HepG2 (cell line): ENCODE measurements around the gene IRAK2. TPM values are rescaled to one million over a fixed set of nuclear protein-coding genes. Genes with fewer than 3 reads are reported as not detected.

Source experiments
- CC2D1A ChIP-seq: sonication (generic); formaldehyde crosslinking; IDR thresholded peaks from 2 replicates; pipeline ENCODE4 v1.8.1; 2023; ENCODE audit warnings: mild to moderate bottlenecking, missing genetic modification reagents
- CREBL2 ChIP-seq: sonication (generic); formaldehyde crosslinking; IDR thresholded peaks from 2 replicates; pipeline ENCODE4 v1.8.1; 2023; ENCODE audit warnings: missing genetic modification reagents, mild to moderate bottlenecking, borderline replicate concordance
- ELF4 ChIP-seq: sonication (generic); formaldehyde crosslinking; IDR thresholded peaks from 2 replicates; pipeline ENCODE4 v1.5.0; 2020; ENCODE audit warnings: missing genetic modification reagents, mild to moderate bottlenecking, moderate library complexity, borderline replicate concordance
- FLYWCH1 ChIP-seq: sonication (generic); formaldehyde crosslinking; IDR thresholded peaks from 2 replicates; pipeline ENCODE4 v1.8.1; 2023; ENCODE audit warnings: mild to moderate bottlenecking, missing genetic modification reagents
- HNF1B ChIP-seq: sonication (generic); formaldehyde crosslinking; IDR thresholded peaks from 2 replicates; pipeline ENCODE4 v1.5.1; 2020; ENCODE audit warnings: mild to moderate bottlenecking, moderate library complexity, missing genetic modification reagents
- HOXD1 ChIP-seq: sonication (generic); formaldehyde crosslinking; IDR thresholded peaks from 2 replicates; pipeline ENCODE4 v1.5.0; 2020; ENCODE audit warnings: missing genetic modification reagents
- JARID2 ChIP-seq: sonication (generic); formaldehyde crosslinking; IDR thresholded peaks from 2 replicates; pipeline ENCODE4 v1.8.1; 2023; ENCODE audit warnings: missing genetic modification reagents, inconsistent platforms; ENCODE audit not compliant: insufficient replicate concordance
- MED8 ChIP-seq: sonication (generic); formaldehyde crosslinking; IDR thresholded peaks from 2 replicates; pipeline ENCODE4 v1.8.1; 2023; ENCODE audit warnings: mild to moderate bottlenecking, missing genetic modification reagents; ENCODE audit not compliant: insufficient replicate concordance
- POLR2A ChIP-seq, 2 experiments: IDR thresholded peaks; 2 replicates each; pipeline ENCODE4 v1.6.1; 2011; ENCODE audit warnings: low read depth in 2 of 2, low read length in 2 of 2, mild to moderate bottlenecking in 1 of 2, moderate library complexity in 1 of 2; ENCODE audit not compliant: insufficient read depth in 1 of 2
- SIN3A ChIP-seq: IDR thresholded peaks from 2 replicates; pipeline ENCODE4 v1.6.1; 2011; ENCODE audit warnings: low read depth, mild to moderate bottlenecking, control low read depth, low read length, borderline replicate concordance
- SP5 ChIP-seq: IDR thresholded peaks from 2 replicates; pipeline ENCODE4 v1.6.1; 2016; ENCODE audit warnings: low read depth, borderline replicate concordance
- ZFP37 ChIP-seq: sonication (generic); formaldehyde crosslinking; IDR thresholded peaks from 2 replicates; pipeline ENCODE4 v1.4.0; 2020; ENCODE audit warnings: missing genetic modification reagents, borderline replicate concordance
- ZFX ChIP-seq: sonication (generic); formaldehyde crosslinking; IDR thresholded peaks from 2 replicates; pipeline ENCODE4 v1.4.0; 2020; ENCODE audit warnings: mild to moderate bottlenecking, low read depth, missing genetic modification reagents, moderate library complexity
- ZKSCAN8 ChIP-seq: IDR thresholded peaks from 2 replicates; pipeline ENCODE4 v1.6.1; 2016; ENCODE audit warnings: borderline replicate concordance, missing genetic modification reagents, missing compliant biosample characterization
- ZMYM2 ChIP-seq: sonication (generic); formaldehyde crosslinking; IDR thresholded peaks from 2 replicates; pipeline ENCODE4 v1.8.0; 2022; ENCODE audit warnings: mild to moderate bottlenecking, missing genetic modification reagents
- ZNF136 ChIP-seq: sonication (generic); formaldehyde crosslinking; IDR thresholded peaks from 2 replicates; pipeline ENCODE4 v1.8.1; 2022; ENCODE audit warnings: low read depth, mild to moderate bottlenecking, moderate library complexity, missing genetic modification reagents
- ZNF225 ChIP-seq: sonication (generic); formaldehyde crosslinking; IDR thresholded peaks from 2 replicates; pipeline ENCODE4 v1.4.0; 2020; ENCODE audit warnings: mild to moderate bottlenecking, missing genetic modification reagents
- ZNF256 ChIP-seq: sonication (generic); formaldehyde crosslinking; conservative IDR thresholded peaks from 2 replicates; pipeline ENCODE4 v1.4.0; 2020; ENCODE audit warnings: missing genetic modification reagents
- ZNF337 ChIP-seq: sonication (generic); formaldehyde crosslinking; IDR thresholded peaks from 2 replicates; pipeline ENCODE4 v1.5.1; 2020; ENCODE audit warnings: missing genetic modification reagents, low read depth, mild to moderate bottlenecking, borderline replicate concordance
- ZNF704 ChIP-seq: sonication (generic); formaldehyde crosslinking; IDR thresholded peaks from 2 replicates; pipeline ENCODE4 v1.8.1; 2023; ENCODE audit warnings: mild to moderate bottlenecking, inconsistent platforms, moderate library complexity, missing genetic modification reagents, borderline replicate concordance
- ZNF770 ChIP-seq: sonication (generic); formaldehyde crosslinking; IDR thresholded peaks from 2 replicates; pipeline ENCODE4 v1.5.0; 2020; ENCODE audit warnings: mild to moderate bottlenecking, missing genetic modification reagents
- ZSCAN20 ChIP-seq: sonication (generic); formaldehyde crosslinking; IDR thresholded peaks from 2 replicates; pipeline ENCODE4 v1.4.0; 2020; ENCODE audit warnings: missing genetic modification reagents, mild to moderate bottlenecking, borderline replicate concordance
- polyA plus RNA-seq, 8 experiments: library from polyadenylated mRNA; depleted of rRNA in 3 of 8; stranded (reverse) in 7 of 8; unstranded in 1 of 8; fragments of >200 nt; fragmentation: Illumina TruSeq in 4 of 8; extraction: Trizol in 4 of 8; gene quantifications; 2 replicates each; pipeline versions ENCODE4 v1.2.1 to v1.2.3, GENCODE V29; 2011 to 2016; ENCODE audit warnings: low read depth in 4 of 8, missing spikeins in 1 of 8, mixed read lengths in 1 of 8; ENCODE audit not compliant: insufficient read depth in 1 of 8
- total RNA-seq, 5 experiments: library from RNA; depleted of rRNA; stranded (reverse); fragments of >200 nt; fragmentation: Illumina TruSeq; extraction: Trizol; gene quantifications; 2 replicates each; pipeline ENCODE4 v1.2.3, GENCODE V29; 2016; ENCODE audit warnings: low read depth in 1 of 5
- TF ChIP-seq, protein P1 (sequence below): IDR thresholded peaks from 2 replicates; pipeline ENCODE4 v1.6.1; 2016; ENCODE audit warnings: missing compliant biosample characterization, missing genetic modification reagents, borderline replicate concordance

Gene IRAK2
- total and polyA plus RNA-seq, 2 of the 13 experiments (the other 11 are each of a cell fraction or from before 2014, with no cell fraction given), result 13.1 to 23.3 TPM

- TF ChIP-seq, protein P1, sequence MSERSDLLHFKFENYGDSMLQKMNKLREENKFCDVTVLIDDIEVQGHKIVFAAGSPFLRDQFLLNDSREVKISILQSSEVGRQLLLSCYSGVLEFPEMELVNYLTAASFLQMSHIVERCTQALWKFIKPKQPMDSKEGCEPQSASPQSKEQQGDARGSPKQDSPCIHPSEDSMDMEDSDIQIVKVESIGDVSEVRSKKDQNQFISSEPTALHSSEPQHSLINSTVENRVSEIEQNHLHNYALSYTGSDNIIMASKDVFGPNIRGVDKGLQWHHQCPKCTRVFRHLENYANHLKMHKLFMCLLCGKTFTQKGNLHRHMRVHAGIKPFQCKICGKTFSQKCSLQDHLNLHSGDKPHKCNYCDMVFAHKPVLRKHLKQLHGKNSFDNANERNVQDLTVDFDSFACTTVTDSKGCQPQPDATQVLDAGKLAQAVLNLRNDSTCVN (CRISPR knock-in tag), result peak; percentile 45; the same call in 1 of the 2 replicates
- TF ChIP-seq ZNF136 (CRISPR knock-in tag) (peak; percentile 57; the same call in 1 of the 2 replicates), SP5 (CRISPR knock-in tag) (peak; percentile 9; the same call in 1 of the 2 replicates), CREBL2 (CRISPR knock-in tag) (no peak), HOXD1 (CRISPR knock-in tag) (no peak), FLYWCH1 (CRISPR knock-in tag) (no peak), ZNF256 (no peak), CC2D1A (CRISPR knock-in tag) (no peak), ZSCAN20 (CRISPR knock-in tag) (no peak), ZMYM2 (peak; percentile 81; the same call in 1 of the 2 replicates), POLR2A (IDR thresholded peaks at IDR 0.05; ENCODE audit: insufficient read depth in 1 of 2, low read depth in 2 of 2, low read length in 2 of 2) (no peak), ZFX (no peak), HNF1B (CRISPR knock-in tag) (peak; percentile 85), ZNF704 (CRISPR knock-in tag) (no peak), ZNF225 (no peak), ZNF770 (CRISPR knock-in tag) (peak; percentile 50), ELF4 (CRISPR knock-in tag) (no peak), ZKSCAN8 (CRISPR knock-in tag) (peak; percentile 90), ZNF337 (CRISPR knock-in tag) (no peak), ZFP37 (CRISPR knock-in tag) (no peak), JARID2 (no peak), SIN3A (peak; percentile 66; the same call in 1 of the 2 replicates), MED8 (CRISPR knock-in tag) (no peak)
Measured at GRCh38 chr3:10224794-10225665, 60.3 kb downstream of the IRAK2 start (continued).
